Thyroid gland (tissue), 4 donors: ENCODE results near the gene MAPK13. TPM values are rescaled to one million over a fixed set of nuclear protein-coding genes. Genes with fewer than 3 reads are reported as not detected.
A peak's percentile ranks its signal among the peaks of the same experiment; 100 is the strongest.

Experiments
- DNase-seq, 2 donors: peaks; one replicate each; pipeline ENCODE4 v3.0.0-alpha.2; 2019
- H3K27ac ChIP-seq, 3 donors: fragments of 200-600 bp; sonication (generic); 1 replicate in 2 of 3; 2 replicates in 1 of 3; pipeline ENCODE4 v1.5.1; 2016 to 2019; ENCODE audit warnings: mild to moderate bottlenecking in 1 of 3, moderate library complexity in 1 of 3
- H3K27me3 ChIP-seq: fragments of 200-600 bp; sonication (generic); one replicate; pipeline ENCODE4 v1.5.1; 2019
- H3K36me3 ChIP-seq, 2 donors: fragments of 200-600 bp; sonication (generic); one replicate each; pipeline ENCODE4 v1.5.1; 2016 to 2019
- H3K4me1 ChIP-seq, 2 donors: fragments of 200-600 bp; sonication (generic); one replicate each; pipeline ENCODE4 v1.5.1; 2017 to 2019
- H3K4me3 ChIP-seq, 3 donors: fragments of 200-600 bp; sonication (generic); replicated peaks in 1 of 3; 1 replicate in 2 of 3; 2 replicates in 1 of 3; pipeline ENCODE4 v1.5.1; 2016; ENCODE audit warnings: mild to moderate bottlenecking in 1 of 3
- H3K9me3 ChIP-seq: fragments of 200-600 bp; sonication (generic); one replicate; pipeline ENCODE4 v1.5.1; 2017
- CTCF ChIP-seq, 6 experiments: fragments of 200-600 bp in 3 of 6; fragments of 450-650 bp in 3 of 6; sonication (generic) in 3 of 6; IDR thresholded peaks; one replicate each; pipeline ENCODE4 v1.5.1; 2016 to 2019; ENCODE audit warnings: antibody characterized with exemption in 6 of 6, mild to moderate bottlenecking in 2 of 6, inconsistent platforms in 1 of 6, moderate library complexity in 1 of 6
- POLR2A ChIP-seq, 2 donors: fragments of 450-650 bp; IDR thresholded peaks; one replicate each; pipeline ENCODE4 v1.6.1; 2017; ENCODE audit warnings: antibody characterized with exemption in 2 of 2, mild to moderate bottlenecking in 2 of 2, moderate library complexity in 1 of 2
- WGBS, 2 donors: methylation state at CpG; one replicate each; pipeline ENCODE4 v1.1.5; 2017; 5-methylcytosine and 5-hydroxymethylcytosine counted together
- intact Hi-C: fragments of 100-400 bp; cut with DNase I; formaldehyde crosslinking; loops from one replicate; pipeline ENCODE4 v1.15.1; 2023
- total RNA-seq, 4 donors: library from RNA; depleted of rRNA; stranded (reverse); fragments of >200 nt; gene quantifications; one replicate each; pipeline ENCODE4 v1.2.3, GENCODE V29; 2016

Gene MAPK13
- total RNA-seq, 4 donors from 2014 or later = 33.2 to 50.9 (median 41.0) TPM

- no peak for DNase-seq
- intact Hi-C loops = loop anchor here (2.0 kb wide), 1 partner anchor 67 kb away; the partner anchor contains the start of gene MAPK14
- no peak for TF ChIP-seq CTCF (IDR thresholded peaks at IDR 0.05)
- no peak for TF ChIP-seq POLR2A (IDR thresholded peaks at IDR 0.05)
- Histone ChIP-seq H3K4me3 (no peak overlapping the region), H3K27ac (peak overlapping the region in 1 of 3 donors; percentile 24), H3K4me1 (peaks cover 5 to 8% of the 10 kb centered on the region in 2 donors), H3K36me3 (peaks cover 0 to 3% of the 10 kb centered on the region in 2 donors), H3K9me3 (no peaks in the 10 kb centered on the region), H3K27me3 (no peaks in the 10 kb centered on the region)
- 94 to 95% methylated on average over 2 of the region's 2 CpGs for WGBS, 2 donors
Measured at GRCh38 chr6:36094238-36094637, 36.1 kb upstream of the MAPK13 start.

- Histone ChIP-seq H3K4me3 (no peak overlapping the region), H3K36me3 (peaks cover 0 to 3% of the 10 kb centered on the region in 2 donors), H3K9me3 (no peaks in the 10 kb centered on the region), H3K27me3 (no peaks in the 10 kb centered on the region), H3K4me1 (peaks cover 5 to 8% of the 10 kb centered on the region in 2 donors), H3K27ac (peak overlapping the region in 1 of 3 donors; percentile 24)
- DNase-seq = peak; percentile 84 to 87
- no peak for TF ChIP-seq POLR2A (IDR thresholded peaks at IDR 0.05)
- peak; percentile 85 to 97 (median 91) for TF ChIP-seq CTCF (IDR thresholded peaks at IDR 0.05)
- intact Hi-C loops = loop anchor here (2.0 kb wide), 1 partner anchor 68 kb away; the partner anchor contains the start of gene MAPK14
- WGBS, 2 donors = 12% methylated on average over 9 of the region's 9 CpGs
Measured at GRCh38 chr6:36094753-36095496, 35.4 kb upstream of the MAPK13 start.

GRCh38 chr6:36095497-36096391 is 34.6 kb upstream of the MAPK13 start:
- intact Hi-C loops = loop anchor here (2.0 kb wide), 1 partner anchor 69 kb away; the partner anchor contains the start of gene MAPK14
- TF ChIP-seq CTCF (IDR thresholded peaks at IDR 0.05) (peak in 2 of 6 experiments; percentile 6 to 10), POLR2A (IDR thresholded peaks at IDR 0.05) (no peak)
- Histone ChIP-seq H3K27me3 (no peaks in the 10 kb centered on the region), H3K27ac (no peak overlapping the region), H3K4me3 (no peak overlapping the region), H3K4me1 (peaks cover 5 to 8% of the 10 kb centered on the region in 2 donors), H3K9me3 (no peaks in the 10 kb centered on the region), H3K36me3 (peaks cover 0 to 3% of the 10 kb centered on the region in 2 donors)
- 86 to 89% methylated on average over 8 of the region's 8 CpGs for WGBS, 2 donors
- DNase-seq = no peak

GRCh38 chr6:36098253-36098919 is 31.9 kb upstream of the MAPK13 start:
- H3K36me3 ChIP-seq = peaks cover 5 to 9% of the 10 kb centered on the region in 2 donors
- intact Hi-C loops = no loop called here
- no peak overlapping the region for H3K4me3 ChIP-seq
- no peak for DNase-seq
- H3K9me3 ChIP-seq = no peaks in the 10 kb centered on the region
- no peaks in the 10 kb centered on the region for H3K27me3 ChIP-seq
- TF ChIP-seq POLR2A (IDR thresholded peaks at IDR 0.05) (no peak), CTCF (IDR thresholded peaks at IDR 0.05) (no peak)
- H3K4me1 ChIP-seq = peaks cover 5 to 8% of the 10 kb centered on the region in 2 donors
- 80 to 84% methylated on average over 3 of the region's 3 CpGs for WGBS, 2 donors
- H3K27ac ChIP-seq = no peak overlapping the region
